ENCODE results near the gene CISD2.

CISD2 gene

GRCh38 chr4:102826890-102827673 lies 41.7 kb upstream of the CISD2 start, which contains the start of gene UBE2D3:
UBE2D3 (minus strand) TSS chr4:102827551; CDS start chr4:102826508, 1,043 bp downstream.
- H3K4me1 ChIP-seq (ENCODE audit: control insufficient read depth in 5 of 5, insufficient read depth in 5 of 5, low read length in 5 of 5) = peaks cover 0 to 49% (median 35%) of the 10 kb centered on the region in 5 donors
- peaks cover 0 to 2% (median 0%) of the 10 kb centered on the region in 5 donors for H3K36me3 ChIP-seq (ENCODE audit: control insufficient read depth in 5 of 5, insufficient read depth in 5 of 5, low read length in 5 of 5)
- H3K27ac ChIP-seq (ENCODE audit: low read depth, low read length) = peak within 1 kb of the TSS; percentile 100
- H3K27me3 ChIP-seq (ENCODE audit: control insufficient read depth in 5 of 5, insufficient read depth in 4 of 5, low read length in 5 of 5) = no peaks in the 10 kb centered on the region
- no peaks in the 10 kb centered on the region for H3K9me3 ChIP-seq (ENCODE audit: control insufficient read depth in 5 of 5, low read length in 5 of 5)
- H3K4me3 ChIP-seq (ENCODE audit: low read depth in 1 of 5, low read length in 5 of 5) = peak within 1 kb of the TSS; percentile 81 to 100 (median 98)
- peak within 1 kb of the TSS; percentile 99 to 100 (median 100) for H3K9ac ChIP-seq (ENCODE audit: low read length in 5 of 5)

- Histone ChIP-seq H3K9me3 (ENCODE audit: control insufficient read depth in 5 of 5, low read length in 5 of 5) (no peaks in the 10 kb centered on the region), H3K27me3 (ENCODE audit: control insufficient read depth in 5 of 5, insufficient read depth in 4 of 5, low read length in 5 of 5) (no peaks in the 10 kb centered on the region), H3K27ac (ENCODE audit: low read depth, low read length) (peak overlapping the region; percentile 100), H3K4me1 (ENCODE audit: control insufficient read depth in 5 of 5, insufficient read depth in 5 of 5, low read length in 5 of 5) (peaks cover 0 to 41% (median 28%) of the 10 kb centered on the region in 5 donors), H3K36me3 (ENCODE audit: control insufficient read depth in 5 of 5, insufficient read depth in 5 of 5, low read length in 5 of 5) (peaks cover 0 to 2% (median 0%) of the 10 kb centered on the region in 5 donors), H3K4me3 (ENCODE audit: low read depth in 1 of 5, low read length in 5 of 5) (peak overlapping the region; percentile 81 to 99 (median 96)), H3K9ac (ENCODE audit: low read length in 5 of 5) (peak overlapping the region; percentile 99 to 100 (median 100))
These were observed 40.9 kb upstream of the CISD2 start for GRCh38 chr4:102827674-102828496.

GRCh38 chr4:102828497-102828808 lies 40.3 kb upstream of the CISD2 start:
- H3K36me3 ChIP-seq (ENCODE audit: control insufficient read depth in 5 of 5, insufficient read depth in 5 of 5, low read length in 5 of 5) = peaks cover 0 to 2% (median 0%) of the 10 kb centered on the region in 5 donors
- peak overlapping the region; percentile 63 to 100 (median 90) for H3K9ac ChIP-seq (ENCODE audit: low read length in 5 of 5)
- H3K27ac ChIP-seq (ENCODE audit: low read depth, low read length) = peak overlapping the region; percentile 100
- peaks cover 0 to 35% (median 22%) of the 10 kb centered on the region in 5 donors for H3K4me1 ChIP-seq (ENCODE audit: control insufficient read depth in 5 of 5, insufficient read depth in 5 of 5, low read length in 5 of 5)
- peak overlapping the region; percentile 55 to 99 (median 96) for H3K4me3 ChIP-seq (ENCODE audit: low read depth in 1 of 5, low read length in 5 of 5)
- H3K9me3 ChIP-seq (ENCODE audit: control insufficient read depth in 5 of 5, low read length in 5 of 5) = no peaks in the 10 kb centered on the region
- no peaks in the 10 kb centered on the region for H3K27me3 ChIP-seq (ENCODE audit: control insufficient read depth in 5 of 5, insufficient read depth in 4 of 5, low read length in 5 of 5)

- no peaks in the 10 kb centered on the region for H3K9me3 ChIP-seq (ENCODE audit: control insufficient read depth in 5 of 5, low read length in 5 of 5)
- no peak overlapping the region for H3K4me3 ChIP-seq (ENCODE audit: low read depth in 1 of 5, low read length in 5 of 5)
- H3K27me3 ChIP-seq (ENCODE audit: control insufficient read depth in 5 of 5, insufficient read depth in 4 of 5, low read length in 5 of 5) = no peaks in the 10 kb centered on the region
- peaks cover 0 to 22% (median 11%) of the 10 kb centered on the region in 5 donors for H3K4me1 ChIP-seq (ENCODE audit: control insufficient read depth in 5 of 5, insufficient read depth in 5 of 5, low read length in 5 of 5)
- no peak overlapping the region for H3K27ac ChIP-seq (ENCODE audit: low read depth, low read length)
- H3K36me3 ChIP-seq (ENCODE audit: control insufficient read depth in 5 of 5, insufficient read depth in 5 of 5, low read length in 5 of 5) = no peaks in the 10 kb centered on the region
- no peak overlapping the region for H3K9ac ChIP-seq (ENCODE audit: low read length in 5 of 5)
These were observed 39.0 kb upstream of the CISD2 start for GRCh38 chr4:102829803-102830202.

- Histone ChIP-seq H3K36me3 (ENCODE audit: control insufficient read depth in 5 of 5, insufficient read depth in 5 of 5, low read length in 5 of 5) (no peaks in the 10 kb centered on the region), H3K4me3 (ENCODE audit: low read depth in 1 of 5, low read length in 5 of 5) (no peak overlapping the region), H3K27ac (ENCODE audit: low read depth, low read length) (no peak overlapping the region), H3K4me1 (ENCODE audit: control insufficient read depth in 5 of 5, insufficient read depth in 5 of 5, low read length in 5 of 5) (peaks cover 0 to 14% (median 11%) of the 10 kb centered on the region in 5 donors), H3K9ac (ENCODE audit: low read length in 5 of 5) (no peak overlapping the region), H3K9me3 (ENCODE audit: control insufficient read depth in 5 of 5, low read length in 5 of 5) (no peaks in the 10 kb centered on the region), H3K27me3 (ENCODE audit: control insufficient read depth in 5 of 5, insufficient read depth in 4 of 5, low read length in 5 of 5) (no peaks in the 10 kb centered on the region)
These were observed 36.7 kb upstream of the CISD2 start for GRCh38 chr4:102832105-102832504.

- Histone ChIP-seq H3K27me3 (ENCODE audit: control insufficient read depth in 5 of 5, insufficient read depth in 4 of 5, low read length in 5 of 5) (no peaks in the 10 kb centered on the region), H3K9ac (ENCODE audit: low read length in 5 of 5) (no peak overlapping the region), H3K36me3 (ENCODE audit: control insufficient read depth in 5 of 5, insufficient read depth in 5 of 5, low read length in 5 of 5) (no peaks in the 10 kb centered on the region), H3K4me1 (ENCODE audit: control insufficient read depth in 5 of 5, insufficient read depth in 5 of 5, low read length in 5 of 5) (peaks cover 0 to 14% (median 11%) of the 10 kb centered on the region in 5 donors), H3K4me3 (ENCODE audit: low read depth in 1 of 5, low read length in 5 of 5) (no peak overlapping the region), H3K27ac (ENCODE audit: low read depth, low read length) (no peak overlapping the region), H3K9me3 (ENCODE audit: control insufficient read depth in 5 of 5, low read length in 5 of 5) (no peaks in the 10 kb centered on the region)
These were observed 36.1 kb upstream of the CISD2 start for GRCh38 chr4:102832667-102833066.

- H3K27me3 ChIP-seq (ENCODE audit: control insufficient read depth in 5 of 5, insufficient read depth in 4 of 5, low read length in 5 of 5) = no peaks in the 10 kb centered on the region
- no peaks in the 10 kb centered on the region for H3K4me1 ChIP-seq (ENCODE audit: control insufficient read depth in 5 of 5, insufficient read depth in 5 of 5, low read length in 5 of 5)
- H3K4me3 ChIP-seq (ENCODE audit: low read depth in 1 of 5, low read length in 5 of 5) = no peak overlapping the region
- no peak overlapping the region for H3K9ac ChIP-seq (ENCODE audit: low read length in 5 of 5)
- H3K27ac ChIP-seq (ENCODE audit: low read depth, low read length) = no peak overlapping the region
- H3K9me3 ChIP-seq (ENCODE audit: control insufficient read depth in 5 of 5, low read length in 5 of 5) = no peaks in the 10 kb centered on the region
- no peaks in the 10 kb centered on the region for H3K36me3 ChIP-seq (ENCODE audit: control insufficient read depth in 5 of 5, insufficient read depth in 5 of 5, low read length in 5 of 5)
These were observed 32.2 kb upstream of the CISD2 start for GRCh38 chr4:102836596-102836995.

- Histone ChIP-seq H3K4me1 (ENCODE audit: control insufficient read depth in 5 of 5, insufficient read depth in 5 of 5, low read length in 5 of 5) (no peaks in the 10 kb centered on the region), H3K36me3 (ENCODE audit: control insufficient read depth in 5 of 5, insufficient read depth in 5 of 5, low read length in 5 of 5) (peaks cover 0 to 3% (median 0%) of the 10 kb centered on the region in 5 donors), H3K27me3 (ENCODE audit: control insufficient read depth in 5 of 5, insufficient read depth in 4 of 5, low read length in 5 of 5) (no peaks in the 10 kb centered on the region), H3K9me3 (ENCODE audit: control insufficient read depth in 5 of 5, low read length in 5 of 5) (no peaks in the 10 kb centered on the region), H3K9ac (ENCODE audit: low read length in 5 of 5) (no peak overlapping the region), H3K27ac (ENCODE audit: low read depth, low read length) (no peak overlapping the region), H3K4me3 (ENCODE audit: low read depth in 1 of 5, low read length in 5 of 5) (no peak overlapping the region)
These were observed 26.4 kb upstream of the CISD2 start for GRCh38 chr4:102842367-102842766.

- no peak overlapping the region for H3K27ac ChIP-seq (ENCODE audit: low read depth, low read length)
- H3K4me3 ChIP-seq (ENCODE audit: low read depth in 1 of 5, low read length in 5 of 5) = no peak overlapping the region
- no peaks in the 10 kb centered on the region for H3K9me3 ChIP-seq (ENCODE audit: control insufficient read depth in 5 of 5, low read length in 5 of 5)
- H3K9ac ChIP-seq (ENCODE audit: low read length in 5 of 5) = no peak overlapping the region
- H3K27me3 ChIP-seq (ENCODE audit: control insufficient read depth in 5 of 5, insufficient read depth in 4 of 5, low read length in 5 of 5) = no peaks in the 10 kb centered on the region
- H3K4me1 ChIP-seq (ENCODE audit: control insufficient read depth in 5 of 5, insufficient read depth in 5 of 5, low read length in 5 of 5) = no peaks in the 10 kb centered on the region
- peaks cover 0 to 3% (median 0%) of the 10 kb centered on the region in 5 donors for H3K36me3 ChIP-seq (ENCODE audit: control insufficient read depth in 5 of 5, insufficient read depth in 5 of 5, low read length in 5 of 5)
These were observed 25.5 kb upstream of the CISD2 start for GRCh38 chr4:102843273-102843672.

- H3K4me1 ChIP-seq (ENCODE audit: control insufficient read depth in 5 of 5, insufficient read depth in 5 of 5, low read length in 5 of 5) = no peaks in the 10 kb centered on the region
- H3K27ac ChIP-seq (ENCODE audit: low read depth, low read length) = no peak overlapping the region
- no peaks in the 10 kb centered on the region for H3K9me3 ChIP-seq (ENCODE audit: control insufficient read depth in 5 of 5, low read length in 5 of 5)
- H3K27me3 ChIP-seq (ENCODE audit: control insufficient read depth in 5 of 5, insufficient read depth in 4 of 5, low read length in 5 of 5) = no peaks in the 10 kb centered on the region
- no peak overlapping the region for H3K4me3 ChIP-seq (ENCODE audit: low read depth in 1 of 5, low read length in 5 of 5)
- H3K36me3 ChIP-seq (ENCODE audit: control insufficient read depth in 5 of 5, insufficient read depth in 5 of 5, low read length in 5 of 5) = peaks cover 0 to 3% (median 0%) of the 10 kb centered on the region in 5 donors
- no peak overlapping the region for H3K9ac ChIP-seq (ENCODE audit: low read length in 5 of 5)
These were observed 24.9 kb upstream of the CISD2 start for GRCh38 chr4:102843938-102844337.

Data from subcutaneous abdominal adipose tissue (tissue), 5 donors.